Measurements from ENCODE around the gene TMBIM4.

TMBIM4 gene

GRCh38 chr12:66085998-66086397 is 83.8 kb downstream of the TMBIM4 start:
- DNase-seq = no peak

Data from NCI-H146 (cell line).